ENCODE data around the gene WIPF1.

The WIPF1 gene

DNA sequence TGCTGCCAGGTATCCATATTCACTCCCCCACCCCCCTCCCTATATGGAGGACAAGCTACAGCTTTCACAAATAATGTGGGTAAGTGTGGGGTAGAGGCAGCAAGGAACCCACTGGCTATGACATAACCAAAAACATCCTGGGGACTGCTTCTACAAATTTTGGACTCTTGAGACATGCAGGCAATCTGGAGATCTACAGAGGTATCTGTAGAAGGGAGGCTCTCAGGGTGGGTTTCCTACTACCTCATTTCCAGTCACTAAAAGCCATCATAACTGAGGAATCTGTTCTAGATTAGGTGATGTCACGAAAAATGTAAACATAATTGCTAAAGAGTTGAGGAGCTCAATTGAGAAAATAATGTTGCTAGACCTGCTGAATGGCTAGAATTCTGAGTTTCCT, 46.8 kb upstream of the WIPF1 start:
- ChIA-PET CTCF (no interaction called here), POLR2A (no interaction called here)
- Histone ChIP-seq H3K36me3 (ENCODE audit: control insufficient read depth in 2 of 2, insufficient read depth in 1 of 2, low read length in 2 of 2) (no peaks in the 10 kb centered on the region), H3K4me1 (ENCODE audit: control insufficient read depth, insufficient read depth, low read length) (no peaks in the 10 kb centered on the region), H3K27ac (ENCODE audit: extremely low read depth, low read depth, low read length) (no peak overlapping the region), H3K4me3 (ENCODE audit: low read depth, low read length) (no peak overlapping the region), H3K9me3 (ENCODE audit: control insufficient read depth, insufficient read depth, low read depth, low read length) (no peaks in the 10 kb centered on the region)
- TF ChIP-seq ZNF266 (tag by site-specific recombination; IDR thresholded peaks at IDR 0.05; ENCODE audit: low read depth): no peak
- no peak for TF ChIP-seq ZNF558 (tag by site-specific recombination; IDR thresholded peaks at IDR 0.05)
- TF ChIP-seq ZNF354C (tag by site-specific recombination; IDR thresholded peaks at IDR 0.05; ENCODE audit: borderline replicate concordance, low read depth): no peak
- no peak for TF ChIP-seq ZNF391 (tag by site-specific recombination; IDR thresholded peaks at IDR 0.05; ENCODE audit: borderline replicate concordance, low read depth)
- no peak for TF ChIP-seq ZNF571 (tag by site-specific recombination; IDR thresholded peaks at IDR 0.05)
- no peak for TF ChIP-seq MZF1 (tag by site-specific recombination; IDR thresholded peaks at IDR 0.05; ENCODE audit: borderline replicate concordance)
- no peak for TF ChIP-seq ZNF580 (tag by site-specific recombination; IDR thresholded peaks at IDR 0.05)
- no peak for TF ChIP-seq HOXD13 (CRISPR knock-in tag; IDR thresholded peaks at IDR 0.05; ENCODE audit: borderline replicate concordance)

DNA sequence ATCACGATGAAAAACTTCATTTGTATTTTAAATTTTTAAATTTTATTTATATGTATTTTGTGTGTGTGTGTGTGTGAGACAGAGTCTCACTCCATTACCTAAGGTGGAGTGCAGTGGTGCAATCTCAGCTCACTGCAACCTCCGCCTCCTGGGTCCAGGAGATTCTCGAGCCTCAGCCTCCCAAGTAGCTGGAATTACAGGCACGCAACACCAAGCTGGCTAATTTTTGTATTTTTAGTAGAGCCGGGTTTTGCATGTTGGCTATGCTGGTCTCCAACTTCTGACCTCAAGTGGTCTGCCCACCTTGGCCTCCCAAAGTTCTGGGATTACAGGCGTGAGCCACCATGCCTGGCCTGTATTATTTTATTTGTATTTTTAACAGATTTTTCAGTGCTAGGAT, 45.8 kb upstream of the WIPF1 start:
- TF ChIP-seq MEIS1 (CRISPR knock-in tag; IDR thresholded peaks at IDR 0.05; ENCODE audit: borderline replicate concordance) (no peak), PRDM1 (tag by site-specific recombination; IDR thresholded peaks at IDR 0.05) (no peak), ZFP3 (tag by site-specific recombination; IDR thresholded peaks at IDR 0.05; ENCODE audit: low read depth) (no peak), SP3 (tag by site-specific recombination; IDR thresholded peaks at IDR 0.05) (no peak), MZF1 (tag by site-specific recombination; IDR thresholded peaks at IDR 0.05; ENCODE audit: borderline replicate concordance) (no peak), ZSCAN23 (tag by site-specific recombination; IDR thresholded peaks at IDR 0.05) (no peak), ZNF311 (tag by site-specific recombination; IDR thresholded peaks at IDR 0.05; ENCODE audit: borderline replicate concordance) (no peak), YY2 (tag by site-specific recombination; IDR thresholded peaks at IDR 0.05) (no peak), ZNF132 (tag by site-specific recombination; IDR thresholded peaks at IDR 0.05; ENCODE audit: borderline replicate concordance) (no peak), ZNF670 (tag by site-specific recombination; IDR thresholded peaks at IDR 0.05; ENCODE audit: low read depth) (no peak), SALL2 (tag by site-specific recombination; IDR thresholded peaks at IDR 0.05; ENCODE audit: borderline replicate concordance) (no peak), EGR2 (tag by site-specific recombination; IDR thresholded peaks at IDR 0.05; ENCODE audit: low read depth) (no peak), ZNF354C (tag by site-specific recombination; IDR thresholded peaks at IDR 0.05; ENCODE audit: borderline replicate concordance, low read depth) (no peak)
- TF ChIP-seq, protein P1, sequence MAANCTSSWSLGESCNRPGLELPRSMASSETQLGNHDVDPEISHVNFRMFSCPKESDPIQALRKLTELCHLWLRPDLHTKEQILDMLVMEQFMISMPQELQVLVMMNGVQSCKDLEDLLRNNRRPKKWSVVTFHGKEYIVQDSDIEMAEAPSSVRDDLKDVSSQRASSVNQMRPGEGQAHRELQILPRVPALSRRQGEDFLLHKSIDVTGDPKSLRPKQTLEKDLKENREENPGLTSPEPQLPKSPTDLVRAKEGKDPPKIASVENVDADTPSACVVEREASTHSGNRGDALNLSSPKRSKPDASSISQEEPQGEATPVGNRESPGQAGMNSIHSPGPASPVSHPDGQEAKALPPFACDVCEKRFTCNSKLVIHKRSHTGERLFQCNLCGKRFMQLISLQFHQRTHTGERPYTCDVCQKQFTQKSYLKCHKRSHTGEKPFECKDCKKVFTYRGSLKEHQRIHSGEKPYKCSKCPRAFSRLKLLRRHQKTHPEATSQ (tag by site-specific recombination; IDR thresholded peaks at IDR 0.05): no peak
- TF ChIP-seq, protein P2, sequence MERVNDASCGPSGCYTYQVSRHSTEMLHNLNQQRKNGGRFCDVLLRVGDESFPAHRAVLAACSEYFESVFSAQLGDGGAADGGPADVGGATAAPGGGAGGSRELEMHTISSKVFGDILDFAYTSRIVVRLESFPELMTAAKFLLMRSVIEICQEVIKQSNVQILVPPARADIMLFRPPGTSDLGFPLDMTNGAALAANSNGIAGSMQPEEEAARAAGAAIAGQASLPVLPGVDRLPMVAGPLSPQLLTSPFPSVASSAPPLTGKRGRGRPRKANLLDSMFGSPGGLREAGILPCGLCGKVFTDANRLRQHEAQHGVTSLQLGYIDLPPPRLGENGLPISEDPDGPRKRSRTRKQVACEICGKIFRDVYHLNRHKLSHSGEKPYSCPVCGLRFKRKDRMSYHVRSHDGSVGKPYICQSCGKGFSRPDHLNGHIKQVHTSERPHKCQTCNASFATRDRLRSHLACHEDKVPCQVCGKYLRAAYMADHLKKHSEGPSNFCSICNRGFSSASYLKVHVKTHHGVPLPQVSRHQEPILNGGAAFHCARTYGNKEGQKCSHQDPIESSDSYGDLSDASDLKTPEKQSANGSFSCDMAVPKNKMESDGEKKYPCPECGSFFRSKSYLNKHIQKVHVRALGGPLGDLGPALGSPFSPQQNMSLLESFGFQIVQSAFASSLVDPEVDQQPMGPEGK (tag by site-specific recombination; IDR thresholded peaks at IDR 0.05): no peak
- H3K4me3 ChIP-seq (ENCODE audit: low read depth, low read length): no peak overlapping the region
- no peaks in the 10 kb centered on the region for H3K9me3 ChIP-seq (ENCODE audit: control insufficient read depth, insufficient read depth, low read depth, low read length)
- POLR2A ChIA-PET: no interaction called here
- no peaks in the 10 kb centered on the region for H3K4me1 ChIP-seq (ENCODE audit: control insufficient read depth, insufficient read depth, low read length)
- no peak overlapping the region for H3K27ac ChIP-seq (ENCODE audit: extremely low read depth, low read depth, low read length)
- H3K36me3 ChIP-seq (ENCODE audit: control insufficient read depth in 2 of 2, insufficient read depth in 1 of 2, low read length in 2 of 2): no peaks in the 10 kb centered on the region
- CTCF ChIA-PET: no interaction called here
